Large intestine (tissue), 3 donors: Measurements from ENCODE around the gene IRS1. TPM values are rescaled to one million over a fixed set of nuclear protein-coding genes. Genes with fewer than 3 reads are reported as not detected.

Experiments
- DNase-seq, 2 donors: peaks; one replicate each; pipeline versions ENCODE4 v3.0.0 to v3.0.0-alpha.2; 2013
- H3K27ac ChIP-seq: one replicate; pipeline ENCODE4 v1.5.1; 2013; ENCODE audit warnings: low read length
- H3K27me3 ChIP-seq: 2 replicates; pipeline ENCODE4 v1.6.1; 2013; ENCODE audit warnings: low read length; ENCODE audit not compliant: control insufficient read depth, insufficient read depth
- H3K36me3 ChIP-seq: 2 replicates; pipeline ENCODE4 v1.6.1; 2013; ENCODE audit warnings: low read length; ENCODE audit not compliant: control insufficient read depth, insufficient read depth
- H3K4me1 ChIP-seq: one replicate; pipeline ENCODE4 v1.6.1; 2013; ENCODE audit warnings: low read length; ENCODE audit not compliant: control insufficient read depth, insufficient read depth
- H3K4me3 ChIP-seq: one replicate; pipeline ENCODE4 v1.5.1; 2013; ENCODE audit warnings: low read length
- H3K9me3 ChIP-seq: one replicate; pipeline ENCODE4 v1.6.1; 2013; ENCODE audit warnings: mild to moderate bottlenecking, low read depth, low read length, moderate library complexity; ENCODE audit not compliant: control insufficient read depth
- WGBS: methylation state at CpG from one replicate; pipeline ENCODE4 v1.1.5; 2013; ENCODE audit warnings: low lambda C conversion rate; ENCODE audit not compliant: insufficient coverage; 5-methylcytosine and 5-hydroxymethylcytosine counted together
- polyA plus RNA-seq: library from polyadenylated mRNA; unstranded; fragments of 120-200 nt; gene quantifications from one replicate; pipeline ENCODE4 v1.2.1, GENCODE V29; 2013

Gene IRS1
- polyA plus RNA-seq, 1 donor: 23.1 TPM

DNA sequence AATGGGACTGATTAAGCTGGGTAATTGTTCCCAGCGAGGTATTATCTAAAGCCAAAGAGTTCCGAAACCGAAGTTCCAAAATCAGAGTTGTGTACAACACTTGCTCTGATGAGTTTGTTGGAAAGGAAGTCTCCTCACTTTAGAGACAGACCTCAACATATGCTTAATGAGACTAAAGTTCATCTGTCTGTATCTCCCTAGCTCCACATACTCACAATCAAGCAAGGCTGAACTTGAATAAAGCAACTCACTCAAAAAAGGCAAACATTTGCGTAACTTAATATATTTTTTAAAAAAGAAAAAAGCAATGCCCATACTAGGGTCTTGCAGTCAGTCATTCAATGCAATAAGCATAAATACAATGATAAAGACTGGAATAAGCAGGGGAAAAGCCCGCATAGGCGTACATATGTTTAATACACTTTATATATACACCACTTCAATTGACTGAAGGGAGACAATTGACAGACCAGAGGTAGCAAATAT is 60.0 kb downstream of the IRS1 start:
- H3K4me1 ChIP-seq: peaks cover 29% of the 10 kb centered on the region
- peak overlapping the region; percentile 86 for H3K27ac ChIP-seq
- peak in 1 of 2 donors; percentile 61 for DNase-seq
- WGBS: 50% methylated on average over 2 of the region's 6 CpGs
- H3K27me3 ChIP-seq: no peaks in the 10 kb centered on the region
- H3K9me3 ChIP-seq: no peaks in the 10 kb centered on the region
- peaks cover 3% of the 10 kb centered on the region for H3K36me3 ChIP-seq
- H3K4me3 ChIP-seq: no peak overlapping the region

DNA sequence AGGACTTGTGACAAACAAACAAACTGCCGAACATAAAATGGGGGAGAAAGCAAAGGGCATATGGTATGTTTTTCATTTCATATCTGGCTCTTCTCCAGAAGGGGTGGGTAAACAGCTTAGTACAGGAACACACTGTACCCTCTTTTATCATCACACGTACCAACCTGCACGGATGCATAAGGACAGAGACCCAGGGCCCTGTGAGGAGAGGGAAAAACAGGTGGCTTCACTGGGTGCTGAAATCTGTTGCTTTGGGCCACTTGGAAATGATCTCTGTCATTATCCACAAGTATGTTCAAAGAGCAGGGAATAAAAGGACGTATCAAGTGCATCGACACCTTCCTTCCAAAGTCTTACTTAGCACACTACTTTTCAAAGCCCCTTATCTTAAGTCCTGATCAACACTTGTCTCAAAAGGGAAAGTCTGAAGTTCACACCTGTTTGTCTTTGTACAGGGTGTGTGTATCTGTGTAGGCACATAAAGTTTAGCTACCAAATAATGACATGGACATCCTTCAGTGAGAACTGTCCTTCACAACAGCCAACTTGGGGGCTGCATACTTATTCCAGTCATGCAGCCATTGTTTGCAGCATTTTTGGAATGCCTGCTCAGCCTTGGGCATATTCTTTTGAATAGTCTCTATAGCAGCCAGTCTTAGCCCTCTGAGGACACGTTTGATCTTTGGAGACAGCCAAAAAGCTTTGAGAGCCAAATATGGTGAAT is 60.6 kb downstream of the IRS1 start:
- Histone ChIP-seq H3K36me3 (peaks cover 3% of the 10 kb centered on the region), H3K27ac (peak overlapping the region; percentile 86), H3K27me3 (no peaks in the 10 kb centered on the region), H3K9me3 (no peaks in the 10 kb centered on the region), H3K4me1 (peaks cover 35% of the 10 kb centered on the region), H3K4me3 (no peak overlapping the region)
- DNase-seq: peak in 1 of 2 donors; percentile 73
- WGBS: no CpG with 5 or more reads among the region's 6 CpGs

DNA sequence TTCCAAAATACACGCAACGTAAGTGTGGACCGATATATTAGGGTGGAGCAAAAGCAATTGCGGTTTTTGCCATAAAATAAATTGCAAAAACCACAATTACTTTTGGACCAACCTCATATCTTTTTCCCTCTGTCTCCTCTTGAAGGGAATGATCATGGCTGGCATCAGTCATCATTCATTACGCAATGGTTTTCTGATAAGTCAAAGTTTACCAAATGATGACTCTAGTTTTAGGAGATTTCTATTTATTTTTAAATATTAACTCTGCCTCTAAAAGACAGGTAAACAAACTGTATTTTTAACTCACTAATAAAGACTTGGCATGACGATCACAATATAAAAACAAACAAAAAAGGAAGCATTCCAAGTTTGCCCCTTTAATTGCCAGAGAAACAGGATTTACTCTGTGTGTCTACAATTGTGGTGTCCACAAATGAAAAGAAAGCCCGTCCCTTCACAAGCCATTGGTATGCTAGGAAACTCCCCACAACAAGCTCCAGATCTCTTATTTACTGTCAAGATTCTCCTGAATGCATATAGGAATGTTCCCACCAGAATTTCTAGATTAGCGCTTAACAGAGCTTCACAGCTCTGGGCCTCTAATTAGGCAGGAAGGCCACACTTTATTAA is 61.3 kb downstream of the IRS1 start:
- no peak for DNase-seq
- H3K4me1 ChIP-seq: peaks cover 36% of the 10 kb centered on the region
- no peaks in the 10 kb centered on the region for H3K27me3 ChIP-seq
- no peak overlapping the region for H3K4me3 ChIP-seq
- no peaks in the 10 kb centered on the region for H3K9me3 ChIP-seq
- H3K36me3 ChIP-seq: peaks cover 3% of the 10 kb centered on the region
- WGBS: 91% methylated on average over 5 of the region's 8 CpGs
- H3K27ac ChIP-seq: peak overlapping the region; percentile 86

DNA sequence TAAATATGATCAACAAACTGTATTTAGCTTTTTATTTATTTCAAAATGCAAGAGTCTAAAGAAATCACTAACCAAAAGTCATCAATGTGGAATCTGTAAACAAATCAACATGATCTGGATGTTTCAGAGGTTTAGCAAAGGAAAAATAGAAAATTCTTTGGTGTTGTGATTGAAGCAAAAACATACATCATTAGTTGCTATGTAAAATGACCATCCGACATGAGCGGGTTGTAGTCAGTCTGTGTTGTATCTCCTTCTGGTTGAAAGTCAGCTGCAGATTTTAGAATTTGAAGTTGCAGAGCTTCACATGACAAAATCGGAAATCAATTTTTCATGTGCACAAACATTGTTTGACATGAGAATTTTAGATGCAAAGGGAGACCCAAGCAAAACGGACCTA is 63.2 kb downstream of the IRS1 start:
- H3K36me3 ChIP-seq: peaks cover 3% of the 10 kb centered on the region
- 95% methylated on average over 4 of the region's 4 CpGs for WGBS
- no peak overlapping the region for H3K27ac ChIP-seq
- no peaks in the 10 kb centered on the region for H3K27me3 ChIP-seq
- no peak for DNase-seq
- H3K4me3 ChIP-seq: no peak overlapping the region
- peaks cover 41% of the 10 kb centered on the region for H3K4me1 ChIP-seq
- H3K9me3 ChIP-seq: no peaks in the 10 kb centered on the region

GRCh38 chr2:226733927-226734564 is 65.6 kb downstream of the IRS1 start:
- no peak for DNase-seq
- no CpG with 5 or more reads among the region's 4 CpGs for WGBS
- Histone ChIP-seq H3K27ac (peak overlapping the region; percentile 45), H3K27me3 (no peaks in the 10 kb centered on the region), H3K4me1 (peaks cover 32% of the 10 kb centered on the region), H3K4me3 (no peak overlapping the region), H3K9me3 (no peaks in the 10 kb centered on the region), H3K36me3 (peaks cover 3% of the 10 kb centered on the region)

DNA sequence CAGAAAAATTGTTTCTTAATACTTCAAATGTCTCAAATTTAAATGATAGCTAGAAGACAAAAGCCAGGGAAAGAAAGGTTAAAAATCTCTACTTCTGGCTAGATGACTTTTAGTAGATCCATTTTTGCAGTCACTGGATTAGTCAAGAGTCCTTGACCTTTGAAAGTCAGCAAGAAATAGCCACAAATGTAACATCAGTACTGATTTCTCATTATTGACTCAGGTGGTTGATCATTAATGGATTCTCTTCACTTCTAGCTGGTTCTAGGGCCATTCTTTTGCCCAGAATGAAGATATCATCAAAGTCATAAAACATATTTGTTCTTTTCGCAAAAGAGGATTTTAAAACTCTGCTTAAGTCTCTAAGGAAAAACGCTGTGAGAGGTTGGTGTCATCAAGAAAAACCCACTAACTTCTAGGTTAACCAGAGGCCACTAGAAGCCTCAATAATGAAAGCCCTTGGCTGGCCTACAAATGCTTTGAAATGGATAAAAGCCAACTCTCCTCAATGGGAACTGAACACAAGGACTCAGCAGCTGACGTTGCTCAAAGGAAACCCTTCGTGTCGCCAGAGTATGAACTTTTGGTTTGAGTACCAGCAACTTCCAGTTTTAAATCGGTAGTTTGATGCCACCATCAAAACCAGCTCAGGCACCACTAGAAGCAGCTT is 66.3 kb downstream of the IRS1 start:
- WGBS: no CpG with 5 or more reads among the region's 6 CpGs
- peak in 1 of 2 donors; percentile 82 for DNase-seq
- no peaks in the 10 kb centered on the region for H3K27me3 ChIP-seq
- H3K4me1 ChIP-seq: peaks cover 25% of the 10 kb centered on the region
- no peaks in the 10 kb centered on the region for H3K9me3 ChIP-seq
- H3K36me3 ChIP-seq: peaks cover 3% of the 10 kb centered on the region
- peak overlapping the region; percentile 45 for H3K27ac ChIP-seq
- H3K4me3 ChIP-seq: no peak overlapping the region

DNA sequence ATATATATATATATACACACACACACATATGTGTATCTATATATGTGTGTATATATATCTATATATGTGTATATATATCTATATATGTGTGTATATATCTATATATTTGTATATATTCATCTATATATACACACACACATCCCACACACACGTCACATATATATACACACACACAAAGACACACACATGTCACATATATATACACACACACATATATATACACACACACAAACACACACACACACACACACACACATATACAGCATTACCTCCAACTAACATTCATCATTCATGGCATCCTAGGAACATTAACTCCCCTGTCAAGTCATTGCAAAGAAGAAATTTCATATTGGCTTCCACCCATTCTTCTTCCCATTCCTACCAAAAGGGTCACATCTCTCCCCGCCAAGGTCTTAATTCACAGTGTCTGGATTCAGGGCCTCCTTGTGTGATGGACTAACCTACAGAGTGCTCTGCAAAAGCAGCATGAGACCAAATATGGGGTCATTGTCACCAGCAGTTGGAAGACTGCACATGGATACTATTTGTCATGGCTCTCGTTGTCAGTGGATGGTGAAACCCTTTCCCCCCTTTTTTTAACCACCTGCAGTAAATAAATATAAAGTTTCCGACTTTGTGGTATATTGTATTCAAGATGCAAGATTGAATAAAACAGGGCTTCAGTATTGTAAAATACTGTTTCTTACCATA is 67.0 kb downstream of the IRS1 start:
- WGBS: 88% methylated on average over 2 of the region's 4 CpGs
- Histone ChIP-seq H3K4me3 (no peak overlapping the region), H3K36me3 (peaks cover 3% of the 10 kb centered on the region), H3K27me3 (no peaks in the 10 kb centered on the region), H3K27ac (peak overlapping the region; percentile 45), H3K4me1 (peaks cover 20% of the 10 kb centered on the region), H3K9me3 (no peaks in the 10 kb centered on the region)
- no peak for DNase-seq

DNA sequence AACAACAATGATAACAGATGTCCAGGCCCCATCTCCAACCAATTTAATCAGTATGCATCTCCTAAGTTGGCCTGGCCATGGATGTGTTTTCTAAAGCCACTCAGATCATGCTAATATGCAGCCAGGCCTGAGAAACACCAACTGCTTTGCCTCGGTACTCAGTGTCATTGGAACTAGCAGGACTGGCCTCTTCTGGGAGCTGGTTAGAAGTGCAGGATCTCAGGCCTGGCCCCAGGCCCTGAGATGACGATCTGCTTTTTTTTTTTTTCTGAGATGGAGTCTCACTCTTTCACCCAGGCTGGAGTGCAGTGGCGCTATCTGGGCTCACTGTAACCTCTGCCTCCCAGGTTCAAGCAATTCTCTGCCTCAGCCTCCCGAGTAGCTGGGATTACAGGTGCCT is 69.1 kb downstream of the IRS1 start:
- DNase-seq: peak in 1 of 2 donors; percentile 27
- Histone ChIP-seq H3K27me3 (no peaks in the 10 kb centered on the region), H3K27ac (no peak overlapping the region), H3K9me3 (no peaks in the 10 kb centered on the region), H3K4me1 (peaks cover 17% of the 10 kb centered on the region), H3K36me3 (no peaks in the 10 kb centered on the region), H3K4me3 (no peak overlapping the region)
- WGBS: no CpG with 5 or more reads among the region's 4 CpGs

DNA sequence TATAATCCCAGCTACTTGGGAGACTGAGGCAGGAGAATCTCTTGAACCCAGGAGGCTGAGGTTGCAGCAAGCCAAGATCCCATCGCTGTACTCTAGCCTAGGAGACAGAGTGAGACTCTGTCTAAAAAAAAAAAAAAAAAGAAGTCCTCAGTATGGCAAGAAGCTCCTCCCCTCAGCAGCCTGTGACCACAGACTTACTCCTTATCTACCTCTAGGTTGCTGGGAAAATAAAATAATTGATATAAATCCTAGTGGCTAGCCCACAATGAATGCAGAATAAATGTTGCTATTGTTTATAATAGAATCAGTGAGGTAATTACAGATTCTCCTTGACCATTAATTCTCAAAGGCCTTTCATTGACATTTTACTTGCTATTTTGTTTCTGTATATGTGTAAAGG is 70.6 kb downstream of the IRS1 start:
- Histone ChIP-seq H3K27ac (no peak overlapping the region), H3K4me1 (peaks cover 7% of the 10 kb centered on the region), H3K9me3 (no peaks in the 10 kb centered on the region), H3K4me3 (no peak overlapping the region), H3K27me3 (no peaks in the 10 kb centered on the region), H3K36me3 (no peaks in the 10 kb centered on the region)
- DNase-seq: no peak
- no CpG with 5 or more reads among the region's 1 CpG for WGBS

DNA sequence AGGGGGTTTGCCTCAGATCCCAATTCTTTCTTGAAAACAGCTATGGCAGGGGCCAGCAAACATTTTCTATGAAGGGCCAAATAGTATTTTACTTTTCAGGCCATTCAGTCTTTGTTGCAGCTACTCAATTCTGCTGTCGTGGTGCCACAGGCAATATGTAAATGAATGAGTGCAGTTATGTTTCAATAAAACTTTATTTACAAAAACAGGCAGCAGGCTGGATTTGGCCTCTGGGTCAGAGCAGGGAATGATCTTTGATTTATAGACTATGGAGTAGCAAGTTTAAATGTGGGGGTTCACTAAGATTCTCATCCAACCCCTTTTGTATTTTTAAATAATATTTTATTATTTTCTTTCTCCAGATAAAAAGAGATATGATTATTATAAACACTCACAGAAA is 72.4 kb downstream of the IRS1 start:
- Histone ChIP-seq H3K27me3 (no peaks in the 10 kb centered on the region), H3K27ac (no peak overlapping the region), H3K4me1 (no peaks in the 10 kb centered on the region), H3K36me3 (no peaks in the 10 kb centered on the region), H3K4me3 (no peak overlapping the region), H3K9me3 (no peaks in the 10 kb centered on the region)
- WGBS: 43% methylated on average over 1 of the region's 1 CpG
- DNase-seq: no peak
